PFSK-1 (cell line): ENCODE data around the gene FNIP1.

Experiments used
- POLR2AphosphoS5 ChIP-seq: IDR thresholded peaks from 2 replicates; pipeline ENCODE4 v1.6.1; 2012; ENCODE audit warnings: low read depth, mild to moderate bottlenecking, control low read depth, low read length, moderate library complexity
- TF ChIP-seq, protein P1 (sequence below), 2 experiments: IDR thresholded peaks; 2 replicates each; pipeline versions ENCODE4 v1.6.1 to v1.8.0; 2011 to 2012; ENCODE audit warnings: low read depth in 2 of 2, low read length in 2 of 2, control low read depth in 1 of 2, inconsistent platforms in 1 of 2, mild to moderate bottlenecking in 1 of 2, moderate library complexity in 1 of 2; ENCODE audit not compliant: insufficient read depth in 1 of 2

DNA sequence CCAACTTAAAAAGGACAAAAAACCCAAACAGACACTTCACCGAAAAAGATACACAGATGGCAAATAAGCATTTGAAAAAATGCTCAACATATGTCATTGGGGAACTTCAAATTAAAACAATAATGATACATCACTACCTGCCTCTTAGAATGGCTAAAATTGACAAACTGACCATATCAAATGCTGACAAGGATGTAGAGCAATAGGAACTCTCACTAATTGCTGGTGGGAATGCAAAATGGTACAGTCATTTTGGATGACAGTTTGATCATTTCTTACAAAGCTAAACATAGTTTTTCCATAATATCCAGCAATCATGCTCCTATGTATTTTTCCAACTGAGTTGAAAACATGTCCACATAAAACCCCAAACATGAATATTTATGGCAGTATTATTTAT, 102.9 kb downstream of the FNIP1 start:
- TF ChIP-seq, protein P1, sequence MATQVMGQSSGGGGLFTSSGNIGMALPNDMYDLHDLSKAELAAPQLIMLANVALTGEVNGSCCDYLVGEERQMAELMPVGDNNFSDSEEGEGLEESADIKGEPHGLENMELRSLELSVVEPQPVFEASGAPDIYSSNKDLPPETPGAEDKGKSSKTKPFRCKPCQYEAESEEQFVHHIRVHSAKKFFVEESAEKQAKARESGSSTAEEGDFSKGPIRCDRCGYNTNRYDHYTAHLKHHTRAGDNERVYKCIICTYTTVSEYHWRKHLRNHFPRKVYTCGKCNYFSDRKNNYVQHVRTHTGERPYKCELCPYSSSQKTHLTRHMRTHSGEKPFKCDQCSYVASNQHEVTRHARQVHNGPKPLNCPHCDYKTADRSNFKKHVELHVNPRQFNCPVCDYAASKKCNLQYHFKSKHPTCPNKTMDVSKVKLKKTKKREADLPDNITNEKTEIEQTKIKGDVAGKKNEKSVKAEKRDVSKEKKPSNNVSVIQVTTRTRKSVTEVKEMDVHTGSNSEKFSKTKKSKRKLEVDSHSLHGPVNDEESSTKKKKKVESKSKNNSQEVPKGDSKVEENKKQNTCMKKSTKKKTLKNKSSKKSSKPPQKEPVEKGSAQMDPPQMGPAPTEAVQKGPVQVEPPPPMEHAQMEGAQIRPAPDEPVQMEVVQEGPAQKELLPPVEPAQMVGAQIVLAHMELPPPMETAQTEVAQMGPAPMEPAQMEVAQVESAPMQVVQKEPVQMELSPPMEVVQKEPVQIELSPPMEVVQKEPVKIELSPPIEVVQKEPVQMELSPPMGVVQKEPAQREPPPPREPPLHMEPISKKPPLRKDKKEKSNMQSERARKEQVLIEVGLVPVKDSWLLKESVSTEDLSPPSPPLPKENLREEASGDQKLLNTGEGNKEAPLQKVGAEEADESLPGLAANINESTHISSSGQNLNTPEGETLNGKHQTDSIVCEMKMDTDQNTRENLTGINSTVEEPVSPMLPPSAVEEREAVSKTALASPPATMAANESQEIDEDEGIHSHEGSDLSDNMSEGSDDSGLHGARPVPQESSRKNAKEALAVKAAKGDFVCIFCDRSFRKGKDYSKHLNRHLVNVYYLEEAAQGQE (IDR thresholded peaks at IDR 0.05; ENCODE audit: insufficient read depth in 1 of 2, low read depth in 2 of 2, low read length in 2 of 2) = no peak
- TF ChIP-seq POLR2AphosphoS5 = no peak
